CD4-positive, alpha-beta T cell treated with Interleukin-12 subunit alpha and Interleukin-12 subunit beta, for 1 hour (primary cell): ENCODE results near the gene HOXA7.

Experiments used
- DNase-seq: peaks from one replicate; pipeline ENCODE4 v3.0.0-alpha.2; 2020

Gene HOXA7

GRCh38 chr7:27156508-27156898 is at the start of gene HOXA7:
Gene HOXA7, minus strand, starts transcription at chr7:27156675. Its CDS starts 130 bp downstream, at chr7:27156545.
- no peak for DNase-seq

- DNase-seq = no peak
Observed at GRCh38 chr7:27205325-27206280, 49.1 kb upstream of the HOXA7 start.

- no peak for DNase-seq
Observed at GRCh38 chr7:27204851-27205322, 48.4 kb upstream of the HOXA7 start.

- DNase-seq = no peak
Observed at GRCh38 chr7:27203964-27204594, 47.6 kb upstream of the HOXA7 start.

- DNase-seq = no peak
Observed at GRCh38 chr7:27203365-27203953, 47.0 kb upstream of the HOXA7 start.

GRCh38 chr7:27202862-27203134 is 46.3 kb upstream of the HOXA7 start:
- no peak for DNase-seq

- no peak for DNase-seq
Observed at GRCh38 chr7:27202018-27202861, 45.8 kb upstream of the HOXA7 start.

- DNase-seq = no peak
Observed at GRCh38 chr7:27201580-27202017, 45.1 kb upstream of the HOXA7 start.

- DNase-seq = no peak
Observed at GRCh38 chr7:27200761-27201579, 44.5 kb upstream of the HOXA7 start.

- DNase-seq = no peak
Observed at GRCh38 chr7:27199849-27200760, 43.6 kb upstream of the HOXA7 start, which contains the start of gene HOXA13. Gene HOXA13, minus strand, starts transcription at chr7:27200091. Its CDS starts 14 bp downstream, at chr7:27200077.

GRCh38 chr7:27198871-27199801 is 42.7 kb upstream of the HOXA7 start:
- no peak for DNase-seq

GRCh38 chr7:27198138-27198841 is 41.8 kb upstream of the HOXA7 start:
- no peak for DNase-seq

- DNase-seq = no peak
Observed at GRCh38 chr7:27197137-27198042, 40.9 kb upstream of the HOXA7 start.

GRCh38 chr7:27196287-27196767 is 39.9 kb upstream of the HOXA7 start:
- DNase-seq = peak; percentile 79

- no peak for DNase-seq
Observed at GRCh38 chr7:27194686-27195379, 38.4 kb upstream of the HOXA7 start.

- no peak for DNase-seq
Observed at GRCh38 chr7:27194002-27194352, 37.5 kb upstream of the HOXA7 start.
